OCI-LY7 (cell line): ENCODE measurements around the gene SPACA9.

Experiments used
- EZH2phosphoT487 ChIP-seq: fragments of 200-600 bp; sonication (generic); IDR thresholded peaks from 2 replicates; pipeline ENCODE4 v1.6.1; 2018; ENCODE audit warnings: low read depth, borderline replicate concordance, mild to moderate bottlenecking, mixed run types, antibody characterized with exemption, low read length, moderate library complexity, mixed read lengths
- TF ChIP-seq, protein P1 (sequence below): fragments of 200-600 bp; sonication (generic); conservative IDR thresholded peaks from 2 replicates; pipeline ENCODE4 v1.5.1; 2014; ENCODE audit warnings: mild to moderate bottlenecking, antibody characterized with exemption, low read length, moderate library complexity, mixed read lengths

DNA sequence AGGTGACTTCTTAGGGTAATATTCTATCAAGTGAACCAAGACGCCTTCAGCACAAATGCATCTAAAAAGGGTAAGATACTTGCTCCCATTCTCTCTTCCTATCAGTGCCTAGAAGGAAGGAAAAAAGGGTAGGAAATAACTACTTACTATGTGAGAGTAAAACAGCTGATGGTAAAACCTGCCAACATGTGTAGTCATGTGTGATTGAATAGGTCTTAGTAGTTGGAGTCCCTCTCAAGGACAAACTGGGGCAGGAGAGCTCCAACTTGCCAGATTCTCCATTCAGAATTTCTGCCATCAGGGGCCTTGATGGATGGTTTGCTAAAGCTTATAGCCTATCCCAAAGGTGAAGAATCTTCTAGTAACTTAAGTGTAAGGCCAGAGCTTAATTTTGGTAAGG is 60.5 kb downstream of the SPACA9 start:
- TF ChIP-seq, protein P1, sequence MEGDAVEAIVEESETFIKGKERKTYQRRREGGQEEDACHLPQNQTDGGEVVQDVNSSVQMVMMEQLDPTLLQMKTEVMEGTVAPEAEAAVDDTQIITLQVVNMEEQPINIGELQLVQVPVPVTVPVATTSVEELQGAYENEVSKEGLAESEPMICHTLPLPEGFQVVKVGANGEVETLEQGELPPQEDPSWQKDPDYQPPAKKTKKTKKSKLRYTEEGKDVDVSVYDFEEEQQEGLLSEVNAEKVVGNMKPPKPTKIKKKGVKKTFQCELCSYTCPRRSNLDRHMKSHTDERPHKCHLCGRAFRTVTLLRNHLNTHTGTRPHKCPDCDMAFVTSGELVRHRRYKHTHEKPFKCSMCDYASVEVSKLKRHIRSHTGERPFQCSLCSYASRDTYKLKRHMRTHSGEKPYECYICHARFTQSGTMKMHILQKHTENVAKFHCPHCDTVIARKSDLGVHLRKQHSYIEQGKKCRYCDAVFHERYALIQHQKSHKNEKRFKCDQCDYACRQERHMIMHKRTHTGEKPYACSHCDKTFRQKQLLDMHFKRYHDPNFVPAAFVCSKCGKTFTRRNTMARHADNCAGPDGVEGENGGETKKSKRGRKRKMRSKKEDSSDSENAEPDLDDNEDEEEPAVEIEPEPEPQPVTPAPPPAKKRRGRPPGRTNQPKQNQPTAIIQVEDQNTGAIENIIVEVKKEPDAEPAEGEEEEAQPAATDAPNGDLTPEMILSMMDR = no peak
- TF ChIP-seq EZH2phosphoT487 = no peak
